SK-N-SH treated with all-trans-retinoic acid at 6 μM for 48 hours (cell line): ENCODE measurements around the gene SDK2.
A peak's percentile ranks its signal among the peaks of the same experiment; 100 is the strongest.

Source experiments
- ATAC-seq: fragments of 200-7000 bp; cut with Tn5 transposase; 3 replicates; pipeline ENCODE4 v1.9.1; 2020; ENCODE audit warnings: mild to moderate bottlenecking, moderate library complexity
- ARNTL ChIP-seq: fragments of 450-650 bp; formaldehyde crosslinking; IDR thresholded peaks from 2 replicates; pipeline ENCODE4 v1.5.0; 2020; ENCODE audit warnings: low read depth, mild to moderate bottlenecking, moderate library complexity, borderline replicate concordance
- CREB5 ChIP-seq: fragments of 250-450 bp; sonication (Bioruptor Pico); IDR thresholded peaks from 2 replicates; pipeline ENCODE4 v1.5.1; 2020; ENCODE audit warnings: low read depth, mild to moderate bottlenecking, moderate library complexity
- CSRNP3 ChIP-seq: fragments of 250-450 bp; sonication (Bioruptor Pico); IDR thresholded peaks from 2 replicates; pipeline ENCODE4 v1.5.1; 2021; ENCODE audit warnings: mild to moderate bottlenecking, moderate library complexity
- GLIS3 ChIP-seq: fragments of 250-450 bp; sonication (Bioruptor Pico); IDR thresholded peaks from 2 replicates; pipeline ENCODE4 v1.5.0; 2020; ENCODE audit warnings: mild to moderate bottlenecking, moderate library complexity
- ISL1 ChIP-seq: fragments of 250-450 bp; sonication (Bioruptor Pico); IDR thresholded peaks from 2 replicates; pipeline ENCODE4 v2.1.2; 2022; ENCODE audit warnings: mild to moderate bottlenecking, moderate library complexity
- POU6F1 ChIP-seq: fragments of 250-450 bp; sonication (Bioruptor Pico); IDR thresholded peaks from 2 replicates; pipeline ENCODE4 v1.8.0; 2021; ENCODE audit warnings: low read depth, mild to moderate bottlenecking, moderate library complexity, borderline replicate concordance
- PPARA ChIP-seq: fragments of 250-450 bp; sonication (Bioruptor Pico); IDR thresholded peaks from 2 replicates; pipeline ENCODE4 v1.5.0; 2020; ENCODE audit warnings: mild to moderate bottlenecking, borderline replicate concordance
- SNAI2 ChIP-seq: fragments of 250-450 bp; sonication (Bioruptor Pico); IDR thresholded peaks from 2 replicates; pipeline ENCODE4 v1.5.0; 2020; ENCODE audit warnings: mild to moderate bottlenecking, moderate library complexity
- TCF4 ChIP-seq: fragments of 250-450 bp; sonication (Bioruptor Pico); IDR thresholded peaks from 2 replicates; pipeline ENCODE4 v1.8.0; 2021; ENCODE audit warnings: mild to moderate bottlenecking, moderate library complexity, borderline replicate concordance
- TOX ChIP-seq: fragments of 250-450 bp; sonication (Bioruptor Pico); IDR thresholded peaks from 2 replicates; pipeline ENCODE4 v1.8.0; 2021; ENCODE audit warnings: mild to moderate bottlenecking, moderate library complexity, borderline replicate concordance
- TSHZ2 ChIP-seq: fragments of 250-450 bp; sonication (Bioruptor Pico); IDR thresholded peaks from 2 replicates; pipeline ENCODE4 v1.5.0; 2020; ENCODE audit warnings: mild to moderate bottlenecking, moderate library complexity
- ZC3H10 ChIP-seq: fragments of 250-450 bp; sonication (Bioruptor Pico); IDR thresholded peaks from 2 replicates; pipeline ENCODE4 v1.5.1; 2021; ENCODE audit warnings: mild to moderate bottlenecking, moderate library complexity
- ZFP3 ChIP-seq: fragments of 250-450 bp; sonication (Bioruptor Pico); IDR thresholded peaks from 2 replicates; pipeline ENCODE4 v1.5.0; 2020; ENCODE audit warnings: mild to moderate bottlenecking, moderate library complexity
- ZFP30 ChIP-seq: fragments of 450-650 bp; formaldehyde crosslinking; IDR thresholded peaks from 2 replicates; pipeline ENCODE4 v1.5.0; 2022; ENCODE audit warnings: mild to moderate bottlenecking, moderate library complexity
- ZNF565 ChIP-seq: fragments of 450-650 bp; formaldehyde crosslinking; conservative IDR thresholded peaks from 2 replicates; pipeline ENCODE4 v1.5.0; 2020; ENCODE audit warnings: low read depth, mild to moderate bottlenecking, moderate library complexity
- ZNF70 ChIP-seq: fragments of 450-650 bp; formaldehyde crosslinking; IDR thresholded peaks from 2 replicates; pipeline ENCODE4 v1.5.0; 2020; ENCODE audit warnings: mild to moderate bottlenecking, moderate library complexity
- ZNF8 ChIP-seq: fragments of 450-650 bp; formaldehyde crosslinking; IDR thresholded peaks from 2 replicates; pipeline ENCODE4 v1.5.0; 2020; ENCODE audit warnings: mild to moderate bottlenecking, moderate library complexity

Gene SDK2

GRCh38 chr17:73580073-73580710, 64.1 kb downstream of the SDK2 start (continued):
- TF ChIP-seq TOX (CRISPR knock-in tag), result no peak
- TF ChIP-seq ISL1, result no peak

- no peak for ATAC-seq
- TF ChIP-seq GLIS3 (CRISPR knock-in tag), result no peak
- TF ChIP-seq ZFP30 (CRISPR knock-in tag), result no peak
- TF ChIP-seq ZNF70 (CRISPR knock-in tag), result no peak
- TF ChIP-seq ZNF565, result no peak
- no peak for TF ChIP-seq CREB5
- TF ChIP-seq ZNF8 (CRISPR knock-in tag), result no peak
- TF ChIP-seq ARNTL (CRISPR knock-in tag), result no peak
These were observed 67.6 kb downstream of the SDK2 start for GRCh38 chr17:73576556-73577098.

GRCh38 chr17:73575470-73576221, 68.6 kb downstream of the SDK2 start:
- no peak for ATAC-seq
- peak; percentile 48; the same call in 1 of the 2 replicates for TF ChIP-seq TCF4
- no peak for TF ChIP-seq ZNF70 (CRISPR knock-in tag)
- TF ChIP-seq POU6F1, result no peak

GRCh38 chr17:73571511-73572130, 72.6 kb downstream of the SDK2 start:
- TF ChIP-seq CSRNP3 (CRISPR knock-in tag), result no peak
- TF ChIP-seq ZFP3 (CRISPR knock-in tag), result no peak
- no peak for TF ChIP-seq TCF4
- TF ChIP-seq PPARA (CRISPR knock-in tag), result no peak
- TF ChIP-seq GLIS3 (CRISPR knock-in tag), result no peak
- TF ChIP-seq TSHZ2 (CRISPR knock-in tag), result no peak
- no peak for TF ChIP-seq TOX (CRISPR knock-in tag)
- no peak for TF ChIP-seq ZNF70 (CRISPR knock-in tag)
- no peak for TF ChIP-seq SNAI2 (CRISPR knock-in tag)
- TF ChIP-seq ARNTL (CRISPR knock-in tag), result no peak
- TF ChIP-seq ZC3H10 (CRISPR knock-in tag), result no peak
- no peak for TF ChIP-seq ZFP30 (CRISPR knock-in tag)
- no peak for ATAC-seq
